H1 (cell line): ENCODE results near the gene NECAB3. TPM values are rescaled to one million over a fixed set of nuclear protein-coding genes. Genes with fewer than 3 reads are reported as not detected.

Experiments used
- CHD7 ChIP-seq: fragments of 300-600 bp; sonication (generic); IDR thresholded peaks from 2 replicates; pipeline ENCODE4 v1.7.1; 2012; ENCODE audit warnings: low read length, moderate library complexity, mild to moderate bottlenecking, inconsistent platforms; ENCODE audit not compliant: insufficient replicate concordance
- polyA plus RNA-seq, 7 experiments: library from polyadenylated mRNA; depleted of rRNA in 3 of 7; stranded (reverse) in 5 of 7; unstranded in 2 of 7; fragments of >200 nt in 5 of 7; fragments of 200-250 nt in 2 of 7; gene quantifications; 1 replicate in 5 of 7; 2 replicates in 1 of 7; 4 replicates in 1 of 7; pipeline versions ENCODE4 v1.2.1 to v1.2.3, GENCODE V29; 2011 to 2013; ENCODE audit warnings: missing spikeins in 2 of 7, mixed read lengths in 2 of 7
- total RNA-seq: library from RNA; stranded (reverse); fragmentation: NEBNext Ultra II Directional; extraction: Animal tissue kit (Norgen Biotek cat#: 25700); gene quantifications from 2 replicates; pipeline ENCODE4 v1.2.1, GENCODE V29; 2021

The NECAB3 gene
- total and polyA plus RNA-seq, 2 of the 8 experiments (the other 6 are each of a cell fraction or from before 2014, with no cell fraction given), result 20.5 to 46.2 TPM

DNA sequence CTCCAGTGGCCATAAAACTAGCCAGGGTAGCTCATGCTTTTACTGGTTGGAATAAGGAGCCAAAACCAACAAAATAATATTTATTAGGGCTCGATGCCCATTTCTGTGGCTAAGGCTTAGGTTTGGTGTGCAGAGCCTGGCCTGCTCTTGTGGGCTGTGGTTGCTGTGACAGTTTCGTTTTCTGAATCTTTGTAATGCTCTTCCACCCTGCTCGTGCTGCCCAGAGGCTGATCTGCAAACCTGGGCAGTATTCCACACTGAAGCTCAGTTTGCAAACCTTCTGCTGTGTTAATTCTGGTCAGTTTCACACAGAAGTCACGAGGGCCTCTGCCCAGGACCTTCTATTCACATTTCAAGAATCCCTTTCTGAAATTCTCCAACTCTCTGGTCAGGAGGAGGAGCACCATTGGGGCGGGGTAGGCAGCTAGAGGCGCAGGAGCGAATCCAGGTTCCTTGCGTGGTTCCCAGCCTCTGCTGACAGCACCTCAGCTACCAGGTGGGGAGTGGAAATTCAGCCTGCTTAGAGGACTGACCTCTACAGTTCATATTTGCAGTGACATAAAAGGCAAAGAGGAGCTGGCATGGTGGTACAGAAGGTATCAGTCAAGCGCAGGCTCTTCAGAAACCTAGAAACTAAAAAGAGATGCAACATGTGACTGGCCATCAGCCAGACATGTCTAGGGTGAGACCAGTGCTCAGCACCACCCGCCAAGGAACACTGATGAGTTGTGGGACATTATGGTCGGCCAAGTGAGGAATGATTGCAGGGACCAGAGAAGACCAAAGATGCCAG lies 26.4 kb downstream of the NECAB3 start (continued):
- TF ChIP-seq CHD7, result no peak
